NCI-H345 treated with DMSO at 0.1 percent for 48 hours (cell line): ENCODE measurements around the gene CRK.

Experiments used
- DNase-seq: peaks from one replicate; lab custom pipeline; 2025; ENCODE audit not compliant: unreplicated experiment; lab: John Stamatoyannopoulos, UW

The CRK gene

GRCh38 chr17:1455797-1456599, at the start of gene CRK:
CRK (minus strand) TSS chr17:1456232; CDS start chr17:1456117, 115 bp downstream.
- peak; percentile 66 for DNase-seq

GRCh38 chr17:1505586-1505985, 49.6 kb upstream of the CRK start:
- no peak for DNase-seq

GRCh38 chr17:1504866-1505265, 48.8 kb upstream of the CRK start:
- no peak for DNase-seq

- DNase-seq = no peak
Measured at GRCh38 chr17:1503699-1504098, 47.7 kb upstream of the CRK start.

- DNase-seq = no peak
Measured at GRCh38 chr17:1498869-1499268, 42.8 kb upstream of the CRK start.

GRCh38 chr17:1498233-1498632, 42.2 kb upstream of the CRK start:
- DNase-seq = no peak

GRCh38 chr17:1497831-1498230, 41.8 kb upstream of the CRK start:
- no peak for DNase-seq

- DNase-seq = no peak
Measured at GRCh38 chr17:1496869-1497268, 40.8 kb upstream of the CRK start.

- DNase-seq = no peak
Measured at GRCh38 chr17:1495265-1495989, 39.4 kb upstream of the CRK start.

- DNase-seq = no peak
Measured at GRCh38 chr17:1494736-1495253, 38.8 kb upstream of the CRK start.

- no peak for DNase-seq
Measured at GRCh38 chr17:1494203-1494602, 38.2 kb upstream of the CRK start.

GRCh38 chr17:1493291-1493980, 37.4 kb upstream of the CRK start:
- no peak for DNase-seq

GRCh38 chr17:1492249-1493206, 36.5 kb upstream of the CRK start, which contains the start of gene MYO1C:
MYO1C (minus strand) TSS chr17:1492686; CDS start chr17:1492487, 199 bp downstream.
- no peak for DNase-seq

GRCh38 chr17:1491443-1492248, 35.6 kb upstream of the CRK start:
- no peak for DNase-seq

- DNase-seq = peak; percentile 14
Measured at GRCh38 chr17:1490643-1491442, 34.8 kb upstream of the CRK start.

- no peak for DNase-seq
Measured at GRCh38 chr17:1488826-1489270, 32.8 kb upstream of the CRK start.

- DNase-seq = no peak
Measured at GRCh38 chr17:1487939-1488825, 32.1 kb upstream of the CRK start.
